K562 treated with DMSO at 1 percent for 24 hours (cell line): ENCODE results near the gene IL1RL1. TPM values are rescaled to one million over a fixed set of nuclear protein-coding genes. Genes with fewer than 3 reads are reported as not detected.

Source experiments
- total RNA-seq: library from RNA; unstranded; fragments of 300-600 nt; gene quantifications from 2 replicates; pipeline ENCODE4 v1.2.3, GENCODE V29; 2022; ENCODE audit warnings: low read depth; ENCODE audit not compliant: insufficient read depth

IL1RL1 gene
- total RNA-seq, result 0.15 and 0.20 TPM in 2 replicates

GRCh38 chr2:102310964-102311640 is at the start of gene IL1RL1:
TSS of gene IL1RL1 (plus strand) at chr2:102311563. CDS start at chr2:102338265, 26,702 bp downstream.

GRCh38 chr2:102355526-102356380 is 44.4 kb downstream of the IL1RL1 start, which contains the start of gene IL18R1:
TSS of gene IL18R1 (plus strand) at chr2:102355796. CDS start at chr2:102362661, 6,865 bp downstream.

Other genes starting within 250 kb of the IL1RL1 start
- gene IL1R1, start 168.8 kb upstream of the IL1RL1 start, total RNA-seq, result 9.2 and 12.0 TPM in 2 replicates
- gene IL1RL2, start 124.5 kb upstream of the IL1RL1 start, total RNA-seq, result not detected in 2 replicates
- 1.6 and 2.0 TPM in 2 replicates for gene IL18R1, start 44.2 kb downstream of the IL1RL1 start, total RNA-seq
- 3.9 and 5.1 TPM in 2 replicates for gene IL18RAP, start 111.6 kb downstream of the IL1RL1 start, total RNA-seq
- gene SLC9A4, start 161.7 kb downstream of the IL1RL1 start, total RNA-seq, result not detected in 2 replicates